ENCODE data around the gene YOD1. TPM values are rescaled to one million over a fixed set of nuclear protein-coding genes. Genes with fewer than 3 reads are reported as not detected.
A peak's percentile ranks its signal among the peaks of the same experiment; 100 is the strongest.

The YOD1 gene
- total RNA-seq, 1 experiment from 2014 or later = 12.5 TPM

GRCh38 chr1:207002724-207003146 lies 48.3 kb downstream of the YOD1 start:
- peak overlapping the region; percentile 93 for H3K27ac ChIP-seq
- peak; percentile 93 to 98 for DNase-seq
- ChIA-PET CTCF (interaction anchor here (1.2 kb wide), 1 partner anchor 18 kb away, joined by 8 read pairs; no protein-coding TSS in a partner anchor), POLR2A (ENCODE audit: unreplicated experiment) (interaction anchor here (0.6 to 1.1 kb wide), 7 partner anchors 17 to 1277 kb away, joined by 3 to 12 read pairs (median 5); partner anchors contain the start of genes C1orf116 and PFKFB2)
- H3F3A ChIP-seq (ENCODE audit: insufficient read depth, low read depth) = peaks cover 46% of the 10 kb centered on the region
- no TSS peak for BruUV-seq (replicated peaks)
- H3K9me3 ChIP-seq (ENCODE audit: insufficient read depth, low read depth) = no peaks in the 10 kb centered on the region; the same call in 1 of the 2 replicates
- no peak overlapping the region for H2AFZ ChIP-seq
- no peaks in the 10 kb centered on the region for H4K20me1 ChIP-seq (ENCODE audit: insufficient read depth)
- H3K79me2 ChIP-seq (ENCODE audit: low read depth) = no peaks in the 10 kb centered on the region
- peak overlapping the region; percentile 70 for H3K4me2 ChIP-seq
- intact Hi-C loops (cut with micrococcal nuclease; ENCODE audit: unreplicated experiment) = loop anchor here (1.0 to 5.0 kb wide), 5 partner anchors 20 to 390 kb away; partner anchors contain the start of gene YOD1
- no peaks in the 10 kb centered on the region for H3K36me3 ChIP-seq (ENCODE audit: low read depth)
- no peaks in the 10 kb centered on the region for H3K27me3 ChIP-seq (ENCODE audit: insufficient read depth, low read depth)
- no peaks in the 10 kb centered on the region for H3K9me2 ChIP-seq (ENCODE audit: insufficient read depth)
- H3K4me1 ChIP-seq (replicated peaks; ENCODE audit: insufficient read depth) = peaks cover 76% of the 10 kb centered on the region
- H3K4me3 ChIP-seq = no peak overlapping the region; the same call in 1 of the 2 replicates
- TF ChIP-seq EZH2 (IDR thresholded peaks at IDR 0.05; ENCODE audit: low read depth) = no peak
- TF ChIP-seq, protein P1, sequence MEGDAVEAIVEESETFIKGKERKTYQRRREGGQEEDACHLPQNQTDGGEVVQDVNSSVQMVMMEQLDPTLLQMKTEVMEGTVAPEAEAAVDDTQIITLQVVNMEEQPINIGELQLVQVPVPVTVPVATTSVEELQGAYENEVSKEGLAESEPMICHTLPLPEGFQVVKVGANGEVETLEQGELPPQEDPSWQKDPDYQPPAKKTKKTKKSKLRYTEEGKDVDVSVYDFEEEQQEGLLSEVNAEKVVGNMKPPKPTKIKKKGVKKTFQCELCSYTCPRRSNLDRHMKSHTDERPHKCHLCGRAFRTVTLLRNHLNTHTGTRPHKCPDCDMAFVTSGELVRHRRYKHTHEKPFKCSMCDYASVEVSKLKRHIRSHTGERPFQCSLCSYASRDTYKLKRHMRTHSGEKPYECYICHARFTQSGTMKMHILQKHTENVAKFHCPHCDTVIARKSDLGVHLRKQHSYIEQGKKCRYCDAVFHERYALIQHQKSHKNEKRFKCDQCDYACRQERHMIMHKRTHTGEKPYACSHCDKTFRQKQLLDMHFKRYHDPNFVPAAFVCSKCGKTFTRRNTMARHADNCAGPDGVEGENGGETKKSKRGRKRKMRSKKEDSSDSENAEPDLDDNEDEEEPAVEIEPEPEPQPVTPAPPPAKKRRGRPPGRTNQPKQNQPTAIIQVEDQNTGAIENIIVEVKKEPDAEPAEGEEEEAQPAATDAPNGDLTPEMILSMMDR (conservative IDR thresholded peaks at IDR 0.05) = no peak

GRCh38 chr1:207001492-207002245 lies 49.3 kb downstream of the YOD1 start:
- no peaks in the 10 kb centered on the region for H4K20me1 ChIP-seq (ENCODE audit: insufficient read depth)
- peak overlapping the region; percentile 70 for H3K4me2 ChIP-seq
- H3K79me2 ChIP-seq (ENCODE audit: low read depth) = no peaks in the 10 kb centered on the region
- H3K27me3 ChIP-seq (ENCODE audit: insufficient read depth, low read depth) = no peaks in the 10 kb centered on the region
- CTCF ChIA-PET = interaction anchor here (0.6 to 1.2 kb wide), 4 partner anchors 19 to 389 kb away, joined by 3 to 8 read pairs (median 4); partner anchors contain the start of gene C1orf116
- peaks cover 40% of the 10 kb centered on the region for H3F3A ChIP-seq (ENCODE audit: insufficient read depth, low read depth)
- POLR2A ChIA-PET (ENCODE audit: unreplicated experiment) = interaction anchor here (0.6 to 0.9 kb wide), 4 partner anchors 10 to 313 kb away, joined by 3 to 17 read pairs (median 8); partner anchors contain the start of gene C1orf116
- no peaks in the 10 kb centered on the region for H3K9me2 ChIP-seq (ENCODE audit: insufficient read depth)
- intact Hi-C loops (cut with micrococcal nuclease; ENCODE audit: unreplicated experiment) = loop anchor here (1.0 to 5.0 kb wide), 5 partner anchors 19 to 391 kb away; partner anchors contain the start of gene YOD1
- no peaks in the 10 kb centered on the region for H3K36me3 ChIP-seq (ENCODE audit: low read depth)
- no peak for TF ChIP-seq EZH2 (IDR thresholded peaks at IDR 0.05; ENCODE audit: low read depth)
- TF ChIP-seq, protein P1 (conservative IDR thresholded peaks at IDR 0.05) = no peak
- H3K9me3 ChIP-seq (ENCODE audit: insufficient read depth, low read depth) = no peaks in the 10 kb centered on the region
- peak overlapping the region; percentile 19; the same call in 1 of the 2 replicates for H3K4me3 ChIP-seq
- peaks cover 67% of the 10 kb centered on the region for H3K4me1 ChIP-seq (replicated peaks; ENCODE audit: insufficient read depth)
- peak overlapping the region; percentile 93 for H3K27ac ChIP-seq
- BruUV-seq (replicated peaks) = no TSS peak
- peak; percentile 58 to 95 for DNase-seq
- peak overlapping the region; percentile 55; the same call in 1 of the 2 replicates for H2AFZ ChIP-seq

DNA sequence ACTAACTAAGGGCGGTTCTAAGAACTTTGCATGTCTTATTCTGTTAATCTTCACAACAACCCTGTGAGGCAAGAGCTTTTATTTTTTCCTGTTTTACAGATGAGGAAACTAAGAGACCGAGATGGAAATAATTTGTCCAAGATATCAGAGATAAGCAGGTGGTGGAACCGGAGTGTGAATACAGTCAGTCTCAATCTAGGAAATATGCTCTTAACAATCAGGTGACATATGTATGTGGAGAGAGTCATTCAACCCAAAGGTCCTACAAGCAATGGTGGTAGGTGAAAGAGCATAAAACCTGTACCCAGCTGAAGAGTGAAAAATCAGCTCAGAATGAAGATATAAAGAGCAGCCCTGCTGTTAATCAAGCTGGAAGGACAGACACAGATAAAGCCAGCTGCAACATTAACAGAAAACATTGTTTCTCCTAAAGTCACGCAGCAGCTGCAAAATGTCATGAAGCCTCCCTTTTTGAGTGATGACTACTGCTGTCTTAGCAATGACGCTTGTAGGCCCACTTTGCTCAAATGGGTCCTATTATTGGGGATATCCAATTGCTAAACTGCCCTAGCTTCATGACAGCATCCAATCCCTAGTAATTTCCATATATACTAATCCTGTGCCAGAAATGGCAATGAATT lies 50.2 kb downstream of the YOD1 start:
- peaks cover 58% of the 10 kb centered on the region for H3K4me1 ChIP-seq (replicated peaks; ENCODE audit: insufficient read depth)
- no peak overlapping the region for H2AFZ ChIP-seq
- DNase-seq = peak in 1 of 2 experiments; percentile 91
- no TSS peak for BruUV-seq (replicated peaks)
- ChIA-PET CTCF (no interaction called here), POLR2A (ENCODE audit: unreplicated experiment) (interaction anchor here (0.5 to 0.7 kb wide), 2 partner anchors 52 to 500 kb away, joined by 5 read pairs; no protein-coding TSS in a partner anchor)
- no peaks in the 10 kb centered on the region for H4K20me1 ChIP-seq (ENCODE audit: insufficient read depth)
- H3K36me3 ChIP-seq (ENCODE audit: low read depth) = no peaks in the 10 kb centered on the region
- H3K4me2 ChIP-seq = peak overlapping the region; percentile 70
- peaks cover 36% of the 10 kb centered on the region for H3F3A ChIP-seq (ENCODE audit: insufficient read depth, low read depth)
- no peaks in the 10 kb centered on the region for H3K9me2 ChIP-seq (ENCODE audit: insufficient read depth)
- TF ChIP-seq EZH2 (IDR thresholded peaks at IDR 0.05; ENCODE audit: low read depth) = no peak
- TF ChIP-seq, protein P1 (conservative IDR thresholded peaks at IDR 0.05) = no peak
- peak overlapping the region; percentile 93 for H3K27ac ChIP-seq
- no peaks in the 10 kb centered on the region for H3K79me2 ChIP-seq (ENCODE audit: low read depth)
- no peaks in the 10 kb centered on the region for H3K9me3 ChIP-seq (ENCODE audit: insufficient read depth, low read depth)
- intact Hi-C loops (cut with micrococcal nuclease; ENCODE audit: unreplicated experiment) = loop anchor here (5.0 kb wide), 1 partner anchor 392 kb away; no protein-coding TSS in a partner anchor
- H3K27me3 ChIP-seq (ENCODE audit: insufficient read depth, low read depth) = no peaks in the 10 kb centered on the region
- H3K4me3 ChIP-seq = no peak overlapping the region

All from PC-9 (cell line).